HepG2 (cell line): ENCODE data around the gene STAT4.

Source experiments
- EZH2 ChIP-seq: conservative IDR thresholded peaks from 2 replicates; pipeline ENCODE4 v1.6.1; 2012; ENCODE audit warnings: mild to moderate bottlenecking, low read depth, low read length, moderate library complexity
- JARID2 ChIP-seq: sonication (generic); formaldehyde crosslinking; IDR thresholded peaks from 2 replicates; pipeline ENCODE4 v1.8.1; 2023; ENCODE audit warnings: missing genetic modification reagents, inconsistent platforms; ENCODE audit not compliant: insufficient replicate concordance
- NFE2 ChIP-seq: sonication (generic); formaldehyde crosslinking; IDR thresholded peaks from 2 replicates; pipeline ENCODE4 v1.4.0; 2020; ENCODE audit warnings: missing genetic modification reagents
- NR2F2 ChIP-seq: IDR thresholded peaks from 2 replicates; pipeline ENCODE4 v1.6.1; 2012; ENCODE audit warnings: low read depth, inconsistent platforms, borderline replicate concordance
- RARA ChIP-seq: IDR thresholded peaks from 2 replicates; pipeline ENCODE4 v1.6.1; 2016; ENCODE audit warnings: missing genetic modification reagents, missing compliant biosample characterization
- ZNF737 ChIP-seq: sonication (generic); formaldehyde crosslinking; IDR thresholded peaks from 2 replicates; pipeline ENCODE4 v1.5.0; 2020; ENCODE audit warnings: missing genetic modification reagents, mild to moderate bottlenecking, borderline replicate concordance
- ZZZ3 ChIP-seq: sonication (generic); formaldehyde crosslinking; IDR thresholded peaks from 2 replicates; pipeline ENCODE4 v1.4.0; 2020; ENCODE audit warnings: missing genetic modification reagents, mild to moderate bottlenecking, borderline replicate concordance

GRCh38 chr2:191012845-191013681, 137.7 kb downstream of the STAT4 start:
- TF ChIP-seq ZNF737 (no peak), EZH2 (no peak), RARA (CRISPR knock-in tag) (no peak), NFE2 (CRISPR knock-in tag) (no peak), ZZZ3 (CRISPR knock-in tag) (no peak), JARID2 (CRISPR knock-in tag) (no peak), NR2F2 (no peak)
